BE2C (cell line): Measurements from ENCODE around the gene CPN2.
A peak's percentile ranks its signal among the peaks of the same experiment; 100 is the strongest.

ENCODE experiments used
- DNase-seq: peaks from one replicate; pipeline ENCODE4 v3.0.0-alpha.2; 2020
- H3K27me3 ChIP-seq: fragments of 250-450 bp; sonication (Bioruptor Pico); 2 replicates; pipeline ENCODE4 v1.5.1; 2020; ENCODE audit warnings: mild to moderate bottlenecking
- H3K36me3 ChIP-seq: fragments of 250-450 bp; sonication (Bioruptor Pico); 2 replicates; pipeline ENCODE4 v1.5.1; 2020; ENCODE audit warnings: mild to moderate bottlenecking
- H3K4me1 ChIP-seq: fragments of 250-450 bp; sonication (Bioruptor Pico); 2 replicates; pipeline ENCODE4 v1.5.1; 2020
- H3K4me3 ChIP-seq: 2 replicates; pipeline ENCODE4 v1.5.1; 2011; ENCODE audit warnings: low read depth, low read length
- H3K9me3 ChIP-seq: fragments of 250-450 bp; sonication (Bioruptor Pico); 2 replicates; pipeline ENCODE4 v1.5.1; 2020
- TF ChIP-seq, protein P1 (sequence below): IDR thresholded peaks from 2 replicates; pipeline ENCODE4 v1.5.1; 2012; ENCODE audit warnings: mild to moderate bottlenecking, low read depth, low read length

Gene CPN2

GRCh38 chr3:194333212-194333980, 17.7 kb downstream of the CPN2 start:
- Histone ChIP-seq H3K36me3 (no peaks in the 10 kb centered on the region), H3K9me3 (no peaks in the 10 kb centered on the region), H3K4me1 (no peaks in the 10 kb centered on the region; the same call in 1 of the 2 replicates), H3K4me3 (peak overlapping the region; percentile 66), H3K27me3 (no peaks in the 10 kb centered on the region)
- peak; percentile 91 for DNase-seq
- TF ChIP-seq, protein P1, sequence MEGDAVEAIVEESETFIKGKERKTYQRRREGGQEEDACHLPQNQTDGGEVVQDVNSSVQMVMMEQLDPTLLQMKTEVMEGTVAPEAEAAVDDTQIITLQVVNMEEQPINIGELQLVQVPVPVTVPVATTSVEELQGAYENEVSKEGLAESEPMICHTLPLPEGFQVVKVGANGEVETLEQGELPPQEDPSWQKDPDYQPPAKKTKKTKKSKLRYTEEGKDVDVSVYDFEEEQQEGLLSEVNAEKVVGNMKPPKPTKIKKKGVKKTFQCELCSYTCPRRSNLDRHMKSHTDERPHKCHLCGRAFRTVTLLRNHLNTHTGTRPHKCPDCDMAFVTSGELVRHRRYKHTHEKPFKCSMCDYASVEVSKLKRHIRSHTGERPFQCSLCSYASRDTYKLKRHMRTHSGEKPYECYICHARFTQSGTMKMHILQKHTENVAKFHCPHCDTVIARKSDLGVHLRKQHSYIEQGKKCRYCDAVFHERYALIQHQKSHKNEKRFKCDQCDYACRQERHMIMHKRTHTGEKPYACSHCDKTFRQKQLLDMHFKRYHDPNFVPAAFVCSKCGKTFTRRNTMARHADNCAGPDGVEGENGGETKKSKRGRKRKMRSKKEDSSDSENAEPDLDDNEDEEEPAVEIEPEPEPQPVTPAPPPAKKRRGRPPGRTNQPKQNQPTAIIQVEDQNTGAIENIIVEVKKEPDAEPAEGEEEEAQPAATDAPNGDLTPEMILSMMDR, result peak; percentile 90

- TF ChIP-seq, protein P1, result no peak
Observed at GRCh38 chr3:194332858-194333211, 18.3 kb downstream of the CPN2 start.

DNA sequence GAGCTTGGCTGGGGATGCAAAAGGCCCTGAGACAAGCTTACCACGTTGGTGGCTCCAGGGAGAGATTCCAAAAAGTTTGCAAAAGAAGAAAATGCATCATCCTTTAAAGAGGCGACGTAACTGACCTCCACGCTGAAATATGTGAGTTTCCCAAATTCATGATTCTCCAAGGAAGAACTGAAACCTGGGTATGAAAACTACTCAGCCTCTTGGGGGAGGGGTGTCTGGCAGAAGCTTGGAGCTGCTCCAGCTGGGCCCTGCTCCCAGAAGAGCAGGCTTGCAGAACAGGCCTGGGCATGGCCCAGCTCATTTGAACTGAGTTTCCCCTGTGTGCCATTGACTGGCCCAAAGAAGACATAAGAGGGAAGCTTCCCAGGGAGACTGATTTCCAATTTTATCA, 20.5 kb downstream of the CPN2 start:
- peaks cover 4% of the 10 kb centered on the region; the same call in 1 of the 2 replicates for H3K9me3 ChIP-seq
- no peaks in the 10 kb centered on the region for H3K36me3 ChIP-seq
- H3K4me3 ChIP-seq, result no peak overlapping the region
- H3K4me1 ChIP-seq, result no peaks in the 10 kb centered on the region; the same call in 1 of the 2 replicates
- no peak for DNase-seq
- TF ChIP-seq, protein P1, result no peak
- H3K27me3 ChIP-seq, result no peaks in the 10 kb centered on the region

More at GRCh38 chr3:194332858-194333211, 18.3 kb downstream of the CPN2 start:
- Histone ChIP-seq H3K36me3 (no peaks in the 10 kb centered on the region), H3K27me3 (no peaks in the 10 kb centered on the region), H3K4me1 (no peaks in the 10 kb centered on the region; the same call in 1 of the 2 replicates), H3K9me3 (no peaks in the 10 kb centered on the region), H3K4me3 (no peak overlapping the region)
- DNase-seq, result no peak

- Histone ChIP-seq H3K4me1 (peaks cover 2% of the 10 kb centered on the region; the same call in 1 of the 2 replicates), H3K9me3 (peaks cover 4% of the 10 kb centered on the region; the same call in 1 of the 2 replicates), H3K36me3 (no peaks in the 10 kb centered on the region), H3K4me3 (no peak overlapping the region), H3K27me3 (no peaks in the 10 kb centered on the region)
- TF ChIP-seq, protein P1, result no peak
- no peak for DNase-seq
Observed at GRCh38 chr3:194330160-194330559, 21.0 kb downstream of the CPN2 start.

DNA sequence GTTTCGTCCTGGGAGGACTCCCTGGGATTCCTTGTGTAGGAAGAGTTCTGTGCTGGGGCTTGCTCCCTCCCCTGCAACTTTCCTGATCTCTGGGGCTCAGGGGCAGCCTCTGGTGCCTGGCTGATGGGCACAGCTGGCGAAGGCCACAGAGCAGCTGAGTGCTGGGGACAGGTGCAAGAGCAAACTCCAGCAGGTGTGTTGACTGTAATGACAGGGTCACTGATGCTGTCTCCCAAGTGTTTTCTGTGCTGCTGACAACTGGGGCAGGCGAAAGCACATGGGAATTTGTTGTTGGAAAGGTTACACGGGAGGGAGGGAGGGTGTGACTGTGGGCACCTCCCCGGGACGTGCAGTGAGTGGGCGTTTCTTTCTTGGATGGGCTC, 21.6 kb downstream of the CPN2 start:
- DNase-seq, result no peak
- H3K36me3 ChIP-seq, result no peaks in the 10 kb centered on the region
- H3K4me3 ChIP-seq, result no peak overlapping the region
- no peaks in the 10 kb centered on the region for H3K27me3 ChIP-seq
- TF ChIP-seq, protein P1, result no peak
- H3K9me3 ChIP-seq, result peaks cover 4% of the 10 kb centered on the region; the same call in 1 of the 2 replicates
- peaks cover 2% of the 10 kb centered on the region; the same call in 1 of the 2 replicates for H3K4me1 ChIP-seq

DNA sequence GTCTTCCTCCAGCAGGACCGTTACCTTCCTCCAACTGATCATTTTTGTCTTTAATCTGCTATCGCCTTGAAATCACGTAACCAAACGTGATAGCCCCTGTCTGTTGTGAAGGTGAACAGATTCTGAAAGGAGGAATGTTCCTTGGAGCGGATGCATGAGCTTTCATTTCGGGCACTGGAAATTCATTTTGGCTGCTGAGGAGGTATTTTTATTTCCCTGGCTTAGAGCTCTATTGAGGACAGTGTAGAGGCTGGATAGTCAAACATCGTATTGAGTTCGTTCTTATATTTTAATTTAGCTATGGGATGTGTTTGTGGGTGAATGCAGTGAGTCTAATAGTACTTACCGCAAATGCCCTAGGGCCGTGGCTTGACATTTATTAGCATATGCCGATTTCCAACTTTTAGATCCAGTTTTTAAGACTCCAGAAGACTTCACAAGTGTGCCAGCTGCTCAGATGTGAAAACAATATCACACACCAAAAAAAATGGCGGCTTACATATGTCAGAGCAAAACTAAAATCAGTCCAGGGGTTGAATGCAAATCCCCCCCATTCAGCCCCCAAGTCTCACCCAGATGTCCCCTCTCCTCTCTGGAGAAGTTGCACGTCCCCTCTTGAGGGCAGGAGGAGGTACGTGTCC, 22.1 kb downstream of the CPN2 start:
- TF ChIP-seq, protein P1, result no peak
- Histone ChIP-seq H3K27me3 (no peaks in the 10 kb centered on the region), H3K36me3 (no peaks in the 10 kb centered on the region), H3K9me3 (peaks cover 4% of the 10 kb centered on the region; the same call in 1 of the 2 replicates), H3K4me1 (peaks cover 2% of the 10 kb centered on the region; the same call in 1 of the 2 replicates), H3K4me3 (no peak overlapping the region)
- no peak for DNase-seq
